HEK293 (cell line): ENCODE results near the gene DHRS13.

Experiments used
- CTCF ChIA-PET: fragments of 350-600 bp; formaldehyde crosslinking; extraction: SDS; loops from one replicate; lab custom pipeline; 2021; ENCODE audit warnings: antibody characterized with exemption; lab: Yijun Ruan, JAX
- POLR2A ChIA-PET: fragments of 300-600 bp; formaldehyde crosslinking; extraction: SDS; loops from one replicate; lab custom pipeline; 2020; ENCODE audit warnings: antibody characterized with exemption, inconsistent platforms; lab: Yijun Ruan, JAX
- H3K27ac ChIP-seq: fragments of 200-500 bp; sonication (Bioruptor generic); 2 replicates; pipeline ENCODE4 v1.5.1; 2014; ENCODE audit warnings: low read depth, low read length, control low read depth, inconsistent platforms; ENCODE audit errors: extremely low read depth
- H3K36me3 ChIP-seq, 2 experiments: fragments of 200-500 bp in 1 of 2; sonication (Bioruptor generic) in 1 of 2; 1 replicate in 1 of 2; 2 replicates in 1 of 2; pipeline ENCODE4 v1.5.1; 2014 to 2017; ENCODE audit warnings: inconsistent platforms in 2 of 2, low read length in 2 of 2; ENCODE audit not compliant: control insufficient read depth in 2 of 2, insufficient read depth in 1 of 2
- H3K4me1 ChIP-seq: fragments of 200-500 bp; sonication (Bioruptor generic); 2 replicates; pipeline ENCODE4 v1.5.1; 2014; ENCODE audit warnings: mild to moderate bottlenecking, low read length, inconsistent platforms; ENCODE audit not compliant: control insufficient read depth, insufficient read depth
- H3K4me3 ChIP-seq: 2 replicates; pipeline ENCODE4 v1.5.1; 2011; ENCODE audit warnings: low read depth, mild to moderate bottlenecking, control low read depth, low read length, moderate library complexity
- H3K9me3 ChIP-seq: fragments of 200-500 bp; sonication (Bioruptor generic); 2 replicates; pipeline ENCODE4 v1.5.1; 2014; ENCODE audit warnings: low read depth, low read length, inconsistent platforms; ENCODE audit not compliant: control insufficient read depth, insufficient read depth
- CTCF ChIP-seq: fragments of 450-650 bp; formaldehyde crosslinking; IDR thresholded peaks from 2 replicates; pipeline ENCODE4 v1.5.1; 2016; ENCODE audit warnings: missing biosample characterization, missing genetic modification characterization
- FEZF1 ChIP-seq: fragments of 450-650 bp; formaldehyde crosslinking; IDR thresholded peaks from 2 replicates; pipeline ENCODE4 v1.5.1; 2016; ENCODE audit warnings: missing biosample characterization, missing genetic modification characterization
- GFI1B ChIP-seq: fragments of 450-650 bp; formaldehyde crosslinking; IDR thresholded peaks from 2 replicates; pipeline ENCODE4 v1.5.1; 2016; ENCODE audit warnings: missing biosample characterization, missing genetic modification characterization
- PRDM4 ChIP-seq: fragments of 450-650 bp; formaldehyde crosslinking; IDR thresholded peaks from 2 replicates; pipeline ENCODE4 v1.5.1; 2017; ENCODE audit warnings: missing biosample characterization, missing genetic modification characterization
- RBAK ChIP-seq: fragments of 450-650 bp; formaldehyde crosslinking; IDR thresholded peaks from 2 replicates; pipeline ENCODE4 v1.5.1; 2016; ENCODE audit warnings: missing biosample characterization, missing genetic modification characterization
- YY2 ChIP-seq: fragments of 450-650 bp; formaldehyde crosslinking; IDR thresholded peaks from 2 replicates; pipeline ENCODE4 v1.5.1; 2016; ENCODE audit warnings: missing biosample characterization, missing genetic modification characterization
- ZNF10 ChIP-seq: fragments of 450-650 bp; formaldehyde crosslinking; IDR thresholded peaks from 2 replicates; pipeline ENCODE4 v1.5.1; 2017; ENCODE audit warnings: missing biosample characterization, missing genetic modification characterization
- ZNF138 ChIP-seq: fragments of 450-650 bp; formaldehyde crosslinking; IDR thresholded peaks from 2 replicates; pipeline ENCODE4 v1.5.1; 2016; ENCODE audit warnings: missing biosample characterization, missing genetic modification characterization, borderline replicate concordance
- ZNF223 ChIP-seq: fragments of 450-650 bp; formaldehyde crosslinking; IDR thresholded peaks from 2 replicates; pipeline ENCODE4 v1.5.1; 2016; ENCODE audit warnings: missing biosample characterization, missing genetic modification characterization
- ZNF292 ChIP-seq: fragments of 450-650 bp; formaldehyde crosslinking; IDR thresholded peaks from 2 replicates; pipeline ENCODE4 v1.5.1; 2016; ENCODE audit warnings: low read depth, missing biosample characterization, missing genetic modification characterization, borderline replicate concordance
- ZNF341 ChIP-seq: fragments of 450-650 bp; formaldehyde crosslinking; IDR thresholded peaks from 2 replicates; pipeline ENCODE4; 2016; ENCODE audit warnings: low read depth, missing biosample characterization, missing genetic modification characterization
- ZNF398 ChIP-seq: fragments of 450-650 bp; formaldehyde crosslinking; IDR thresholded peaks from 2 replicates; pipeline ENCODE4 v1.5.1; 2017; ENCODE audit warnings: missing biosample characterization, missing genetic modification characterization
- ZNF585B ChIP-seq: fragments of 450-650 bp; formaldehyde crosslinking; IDR thresholded peaks from 2 replicates; pipeline ENCODE4 v1.5.1; 2016; ENCODE audit warnings: missing biosample characterization, missing genetic modification characterization
- ZNF660 ChIP-seq: fragments of 450-650 bp; IDR thresholded peaks from 2 replicates; pipeline ENCODE4 v1.5.1; 2018; ENCODE audit warnings: missing biosample characterization, mild to moderate bottlenecking, missing genetic modification characterization
- ZNF76 ChIP-seq: fragments of 450-650 bp; formaldehyde crosslinking; IDR thresholded peaks from 2 replicates; pipeline ENCODE4; 2016; ENCODE audit warnings: low read depth, missing biosample characterization, missing genetic modification characterization, borderline replicate concordance
- ZSCAN16 ChIP-seq: fragments of 450-650 bp; formaldehyde crosslinking; IDR thresholded peaks from 2 replicates; pipeline ENCODE4 v1.5.1; 2016; ENCODE audit warnings: missing biosample characterization, missing genetic modification characterization
- ZSCAN4 ChIP-seq: fragments of 450-650 bp; formaldehyde crosslinking; IDR thresholded peaks from 2 replicates; pipeline ENCODE4 v1.5.1; 2017; ENCODE audit warnings: missing biosample characterization, missing genetic modification characterization

DHRS13 gene

GRCh38 chr17:28887871-28888471, 14.9 kb downstream of the DHRS13 start:
- no peak overlapping the region for H3K27ac ChIP-seq

More at GRCh38 chr17:28887871-28888471, 14.9 kb downstream of the DHRS13 start:
- peaks cover 0 to 53% of the 10 kb centered on the region in 2 experiments; a peak in 2 of 3 replicates for H3K36me3 ChIP-seq
- TF ChIP-seq RBAK (tag by site-specific recombination) (no peak), FEZF1 (no peak), ZNF398 (tag by site-specific recombination) (no peak), ZNF660 (tag by site-specific recombination) (no peak), ZSCAN4 (tag by site-specific recombination) (no peak), ZNF138 (tag by site-specific recombination) (no peak), ZSCAN16 (tag by site-specific recombination) (no peak), PRDM4 (tag by site-specific recombination) (no peak), CTCF (tag by site-specific recombination) (no peak), ZNF292 (tag by site-specific recombination) (no peak), YY2 (no peak), ZNF585B (tag by site-specific recombination) (no peak), ZNF76 (tag by site-specific recombination) (no peak), ZNF10 (no peak), ZNF223 (tag by site-specific recombination) (no peak), ZNF341 (tag by site-specific recombination) (no peak), GFI1B (tag by site-specific recombination) (no peak)
- no peaks in the 10 kb centered on the region for H3K9me3 ChIP-seq
- H3K4me3 ChIP-seq, result no peak overlapping the region
- no peaks in the 10 kb centered on the region for H3K4me1 ChIP-seq
- ChIA-PET CTCF (interaction anchor here (1.3 kb wide), 1 partner anchor 124 kb away, joined by 7 read pairs; no protein-coding TSS in a partner anchor), POLR2A (interaction anchor here (0.6 kb wide), 1 partner anchor 430 kb away, joined by 3 read pairs; no protein-coding TSS in a partner anchor)
